HG02885 (cell line): ENCODE measurements around the gene HKDC1.
"Not testable (repeated sequence)": the region's sequence is repeated elsewhere in the genome, so short reads cannot be mapped to it uniquely, and the experiment has no call there.

Source experiments
- ATAC-seq: cut with Tn5 transposase; IDR thresholded peaks from one replicate; pipeline ENCODE4 v1.9.1; 2021; ENCODE audit warnings: mild to moderate bottlenecking; ENCODE audit not compliant: unreplicated experiment, poor library complexity

Gene HKDC1

GRCh38 chr10:69272624-69273023 lies 52.5 kb downstream of the HKDC1 start:
- ATAC-seq, result no peak

DNA sequence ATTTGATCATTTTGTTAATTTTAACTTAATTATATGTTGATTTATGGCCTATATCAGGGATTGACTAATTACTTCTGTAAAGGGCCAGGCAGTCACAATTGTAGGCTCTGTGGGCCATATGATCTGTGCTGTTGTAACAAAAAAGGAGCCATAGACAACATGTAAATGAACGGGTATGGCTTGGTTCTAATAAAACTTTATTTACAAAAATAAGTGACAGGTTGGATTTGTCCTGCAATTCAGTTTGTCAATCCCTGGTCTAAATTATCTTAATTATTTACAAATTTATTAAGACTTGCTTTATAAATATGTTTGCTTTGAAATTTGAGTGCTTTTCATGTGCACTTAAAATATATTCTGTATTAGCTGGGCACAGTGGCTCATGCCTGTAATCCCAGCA lies 55.3 kb downstream of the HKDC1 start:
- ATAC-seq, result no peak

- ATAC-seq, result no peak
Measured at GRCh38 chr10:69276503-69276902, 56.4 kb downstream of the HKDC1 start.

DNA sequence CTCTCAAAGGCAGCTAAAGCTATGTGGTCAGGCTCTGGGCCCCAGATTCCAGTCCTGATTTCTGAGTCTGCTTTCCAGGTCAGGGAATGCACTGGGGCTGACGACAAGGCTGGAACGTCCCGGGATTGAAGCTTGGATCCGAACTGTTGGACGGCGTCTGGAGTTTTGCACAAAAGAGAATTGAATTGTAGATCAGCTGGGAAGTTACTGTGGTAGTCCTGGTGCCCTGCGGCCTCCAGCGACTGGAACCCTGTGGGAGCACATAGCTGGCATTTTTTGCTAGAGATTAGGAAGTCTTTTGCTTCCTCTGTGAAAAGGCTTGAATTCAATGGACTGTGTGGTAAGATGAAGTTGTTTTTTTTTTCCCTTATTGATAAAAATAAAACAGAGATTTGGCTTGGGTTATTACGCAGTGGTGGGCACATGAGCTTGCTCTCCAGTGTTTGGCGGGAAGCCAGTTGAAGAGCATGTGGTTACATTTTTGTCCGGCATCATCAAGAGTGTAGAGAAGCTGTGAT lies 58.4 kb downstream of the HKDC1 start, which contains the start of gene HK1:
HK1 (plus strand) TSS at position 51 of the 518 bp plus-strand sequence.
- ATAC-seq, result no peak

GRCh38 chr10:69279110-69279509 lies 59.0 kb downstream of the HKDC1 start:
- no peak for ATAC-seq

GRCh38 chr10:69281507-69282413 lies 61.6 kb downstream of the HKDC1 start:
- ATAC-seq, result no peak

DNA sequence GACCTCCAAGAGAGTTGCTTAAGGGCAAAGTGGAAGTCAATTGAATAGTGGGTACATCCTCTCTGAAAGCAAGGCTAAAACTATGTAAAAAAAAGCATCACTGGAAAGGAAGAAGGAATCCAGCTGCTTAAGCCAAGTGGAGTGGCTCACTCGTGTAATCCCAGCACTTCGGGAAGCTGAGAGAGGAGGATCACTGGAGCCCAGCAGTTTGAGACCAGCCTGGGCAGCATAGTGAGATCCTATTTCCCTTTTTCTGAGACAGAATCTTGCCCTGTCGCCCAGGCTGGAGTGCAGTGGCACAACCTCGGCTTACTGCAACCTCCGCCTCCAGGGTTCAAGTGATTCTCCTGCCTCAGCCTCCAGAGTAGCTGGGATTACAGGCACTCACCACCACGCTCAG lies 64.3 kb downstream of the HKDC1 start:
- not testable (repeated sequence) for ATAC-seq

DNA sequence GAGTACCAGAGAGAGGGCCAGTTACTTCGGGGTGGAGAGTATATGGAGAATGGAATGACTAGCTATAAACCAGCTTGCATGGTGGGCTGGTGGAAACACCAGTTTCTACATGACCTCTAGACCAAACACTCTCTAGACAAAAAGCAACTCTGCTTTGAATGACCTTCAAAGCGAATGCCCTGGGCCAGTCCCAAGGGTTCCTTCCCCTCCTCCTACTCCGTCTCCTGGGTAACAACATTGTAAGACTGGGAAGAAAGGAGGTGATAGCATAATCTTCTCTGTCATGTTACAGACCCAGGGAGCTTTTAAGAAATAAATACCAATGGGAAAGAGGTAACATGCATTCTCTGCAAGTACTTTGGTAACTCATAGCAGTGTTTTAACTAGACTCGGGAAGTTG lies 65.6 kb downstream of the HKDC1 start:
- no peak for ATAC-seq

DNA sequence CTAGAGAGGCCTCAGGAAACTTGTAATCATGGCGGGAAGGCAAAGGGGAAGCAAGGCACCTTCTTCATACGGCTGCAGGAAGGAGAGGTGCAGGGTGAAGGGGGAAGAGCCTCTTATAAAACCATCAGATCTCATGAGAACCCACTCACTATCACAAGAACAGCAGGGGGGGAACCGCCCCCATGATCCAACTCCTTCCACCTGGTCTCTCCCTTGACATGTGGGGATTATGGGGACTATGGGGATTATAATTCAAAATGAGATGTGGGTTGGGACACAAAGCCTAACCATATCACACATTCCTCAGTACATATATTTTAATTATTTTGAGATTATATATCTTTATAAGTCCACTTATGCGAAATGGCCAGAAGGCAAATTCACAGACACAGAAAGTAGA lies 67.0 kb downstream of the HKDC1 start:
- ATAC-seq, result no peak

DNA sequence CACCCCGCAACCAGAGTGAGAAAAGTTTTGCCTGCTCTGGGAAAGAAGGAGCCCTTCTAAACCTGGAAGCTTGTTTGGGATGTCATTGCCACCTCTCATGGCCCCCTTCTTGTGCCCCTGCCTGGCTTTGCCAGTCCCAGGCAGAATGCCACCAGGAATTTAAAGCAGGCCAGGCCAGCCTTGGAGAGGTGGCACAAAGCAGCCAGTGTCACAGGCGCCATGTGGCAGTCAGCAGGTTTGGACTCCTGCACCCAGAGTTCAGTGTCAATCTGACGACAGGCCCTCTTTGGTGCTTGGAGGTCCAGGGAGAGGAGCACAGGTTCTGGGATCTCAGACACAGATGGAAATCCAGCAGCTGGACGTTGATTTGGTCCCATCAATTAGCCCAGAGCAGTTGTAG lies 70.9 kb downstream of the HKDC1 start:
- no peak for ATAC-seq

DNA sequence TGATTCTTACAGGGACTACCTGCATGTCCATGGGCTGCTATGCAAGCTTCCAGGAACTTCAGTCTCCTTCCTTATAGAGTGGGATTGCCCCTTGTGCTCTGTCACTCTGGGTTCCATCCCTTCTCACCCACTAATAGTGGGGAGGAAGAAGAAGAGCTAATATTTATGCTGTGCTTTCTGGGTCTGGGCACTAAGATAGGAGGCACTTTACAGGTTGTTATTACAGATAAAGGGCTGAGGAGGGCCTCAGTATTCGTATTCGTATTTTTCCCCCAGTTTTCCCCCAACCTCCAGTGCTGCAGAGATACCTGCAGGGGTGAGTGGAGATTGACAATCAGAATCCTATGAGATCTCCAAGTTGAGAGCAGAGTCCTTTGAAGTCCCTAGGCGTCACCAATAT lies 72.3 kb downstream of the HKDC1 start:
- ATAC-seq, result no peak

GRCh38 chr10:69295027-69295636 lies 75.0 kb downstream of the HKDC1 start:
- no peak for ATAC-seq

DNA sequence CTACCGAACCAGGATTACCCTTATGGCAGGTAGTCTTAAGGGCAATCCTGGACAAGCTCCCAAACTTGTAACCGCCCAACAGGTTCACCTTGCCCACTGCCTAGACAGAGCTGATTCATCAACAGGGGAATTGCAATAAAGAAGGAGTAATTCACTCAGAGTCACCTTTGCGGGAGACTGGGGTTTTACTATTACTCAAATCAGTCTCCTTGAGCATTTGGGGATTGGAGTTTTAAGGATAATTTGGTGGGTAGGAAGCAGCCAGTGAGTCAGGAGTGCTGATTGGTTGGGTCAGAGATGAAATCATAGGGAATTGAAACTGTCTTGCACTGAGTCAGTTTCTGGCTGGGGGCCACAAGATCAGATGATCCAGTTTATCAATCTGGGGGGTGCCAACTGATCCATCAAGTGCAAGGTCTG lies 83.5 kb downstream of the HKDC1 start:
- ATAC-seq, result no peak

GRCh38 chr10:69306421-69306820 lies 86.3 kb downstream of the HKDC1 start:
- no peak for ATAC-seq

DNA sequence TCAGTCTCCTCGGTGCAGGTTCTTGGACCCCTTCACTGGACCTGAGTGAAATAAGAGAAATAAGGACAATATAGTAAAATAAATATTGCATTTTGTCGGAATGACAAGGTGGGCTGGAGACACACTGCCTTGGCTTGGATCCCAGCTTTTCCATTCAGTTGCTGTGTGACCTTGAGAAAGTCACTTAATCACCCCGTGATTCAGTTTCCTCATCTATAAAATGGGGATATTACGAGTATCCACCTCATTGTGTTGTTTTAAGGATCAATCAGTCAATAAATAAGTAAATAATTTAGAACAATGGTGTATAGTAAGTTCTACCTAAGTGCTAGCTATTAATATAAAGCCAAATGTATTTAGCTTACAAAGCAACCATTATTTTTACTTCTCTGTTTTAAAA lies 87.3 kb downstream of the HKDC1 start:
- ATAC-seq, result no peak

GRCh38 chr10:69308304-69308703 lies 88.2 kb downstream of the HKDC1 start:
- not testable (repeated sequence) for ATAC-seq

- no peak for ATAC-seq
Measured at GRCh38 chr10:69311309-69311708, 91.2 kb downstream of the HKDC1 start.

DNA sequence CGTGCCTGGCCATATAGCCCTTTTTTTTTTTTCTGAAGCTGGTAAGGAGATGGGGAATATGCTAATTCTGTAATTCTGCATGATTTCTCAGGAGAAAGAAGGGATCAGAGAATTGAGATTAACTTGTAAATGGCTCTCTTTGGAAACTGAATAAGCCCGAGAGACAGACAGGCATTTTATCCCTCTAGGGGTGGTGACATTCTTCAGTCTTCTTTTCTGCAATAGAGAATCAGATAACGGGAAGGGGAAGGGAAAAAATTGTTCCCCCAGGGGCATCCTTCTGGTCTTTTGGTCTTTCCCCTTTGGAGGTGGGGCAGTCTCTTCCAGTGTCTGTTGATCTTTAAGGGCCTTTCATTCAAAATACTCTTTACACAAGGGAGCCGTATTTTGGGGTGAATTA lies 92.4 kb downstream of the HKDC1 start:
- ATAC-seq, result no peak

DNA sequence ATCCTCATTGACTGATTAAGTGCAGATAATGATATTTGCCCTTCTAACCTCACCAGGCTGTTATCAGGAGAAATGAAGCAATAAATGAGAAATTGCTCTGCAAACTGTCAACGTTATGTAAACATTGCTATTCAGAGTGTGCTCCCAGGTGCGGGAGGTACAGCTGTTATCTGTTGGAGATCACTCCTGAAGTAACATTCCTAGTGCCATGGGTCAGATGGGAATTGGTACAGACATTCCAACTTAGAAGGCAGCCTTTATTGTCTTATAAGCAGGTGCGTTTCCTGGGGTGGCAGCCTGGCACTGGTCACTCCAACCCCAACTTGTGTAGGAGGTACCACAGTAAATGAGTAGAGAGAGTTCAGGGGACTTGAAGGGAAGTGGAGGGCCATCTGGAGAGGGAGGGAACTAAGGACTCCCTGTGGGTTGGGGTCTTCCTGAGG lies 95.0 kb downstream of the HKDC1 start:
- ATAC-seq, result no peak

GRCh38 chr10:69315610-69316312 lies 95.6 kb downstream of the HKDC1 start:
- no peak for ATAC-seq
